Measurements from ENCODE around the gene PLA2G5. TPM values are rescaled to one million over a fixed set of nuclear protein-coding genes. Genes with fewer than 3 reads are reported as not detected.

Gene PLA2G5
- total RNA-seq, 3 donors from 2014 or later (not counting 1 experiment from before 2014, with no cell fraction given): not detected

GRCh38 chr1:20074725-20075171 lies 4.8 kb downstream of the PLA2G5 start:
- H3K9me3 ChIP-seq (ENCODE audit: control insufficient read depth, insufficient read depth, low read length): no peaks in the 10 kb centered on the region
- no peak overlapping the region for H3K27ac ChIP-seq (ENCODE audit: low read length)
- H3K27me3 ChIP-seq (ENCODE audit: control insufficient read depth, insufficient read depth, low read length): peaks cover 2% of the 10 kb centered on the region
- no peak for DNase-seq
- Mint-ChIP-seq H3K36me3 (no peaks in the 10 kb centered on the region), H3K4me3 (no peak overlapping the region), H3K9me3 (no peaks in the 10 kb centered on the region), H3K27me3 (ENCODE audit: low read depth in 2 of 2) (peaks cover 28 to 29% of the 10 kb centered on the region in 2 donors), H3K27ac (no peak overlapping the region), H3K4me1 (peaks cover 11 to 15% of the 10 kb centered on the region in 2 donors)
- intact Hi-C loops (cut with micrococcal nuclease): no loop called here
- no peak overlapping the region for H3K4me3 ChIP-seq (ENCODE audit: low read length)
- ATAC-seq: no peak
- H3K4me1 ChIP-seq (ENCODE audit: control insufficient read depth, insufficient read depth, low read length): no peaks in the 10 kb centered on the region
- no peaks in the 10 kb centered on the region for H3K36me3 ChIP-seq (ENCODE audit: control insufficient read depth, insufficient read depth, low read length)
- 89% methylated on average over 8 of the region's 8 CpGs for WGBS (ENCODE audit: insufficient coverage)
- no peak for TF ChIP-seq CTCF (IDR thresholded peaks at IDR 0.05)

GRCh38 chr1:20075345-20075744 lies 5.4 kb downstream of the PLA2G5 start:
- no peak overlapping the region for H3K4me3 Mint-ChIP-seq
- H3K27ac Mint-ChIP-seq: no peak overlapping the region
- no peaks in the 10 kb centered on the region for H3K36me3 Mint-ChIP-seq
- DNase-seq (no peak), ATAC-seq (no peak)
- Histone ChIP-seq H3K36me3 (ENCODE audit: control insufficient read depth, insufficient read depth, low read length) (no peaks in the 10 kb centered on the region), H3K27ac (ENCODE audit: low read length) (no peak overlapping the region), H3K4me3 (ENCODE audit: low read length) (no peak overlapping the region), H3K9me3 (ENCODE audit: control insufficient read depth, insufficient read depth, low read length) (no peaks in the 10 kb centered on the region), H3K27me3 (ENCODE audit: control insufficient read depth, insufficient read depth, low read length) (peaks cover 2% of the 10 kb centered on the region), H3K4me1 (ENCODE audit: control insufficient read depth, insufficient read depth, low read length) (peaks cover 4% of the 10 kb centered on the region)
- peaks cover 13 to 19% of the 10 kb centered on the region in 2 donors for H3K4me1 Mint-ChIP-seq
- H3K27me3 Mint-ChIP-seq (ENCODE audit: low read depth in 2 of 2): peaks cover 28 to 30% of the 10 kb centered on the region in 2 donors
- 96% methylated on average over 2 of the region's 2 CpGs for WGBS (ENCODE audit: insufficient coverage)
- no peak for TF ChIP-seq CTCF (IDR thresholded peaks at IDR 0.05)
- intact Hi-C loops (cut with micrococcal nuclease): no loop called here
- H3K9me3 Mint-ChIP-seq: no peaks in the 10 kb centered on the region

- no peak for TF ChIP-seq CTCF (IDR thresholded peaks at IDR 0.05)
- no peaks in the 10 kb centered on the region for H3K36me3 Mint-ChIP-seq
- peaks cover 21 to 28% of the 10 kb centered on the region in 2 donors for H3K4me1 Mint-ChIP-seq
- DNase-seq (no peak), ATAC-seq (no peak)
- no peak overlapping the region for H3K27ac Mint-ChIP-seq
- no peak overlapping the region for H3K27ac ChIP-seq (ENCODE audit: low read length)
- no peak overlapping the region for H3K4me3 Mint-ChIP-seq
- H3K36me3 ChIP-seq (ENCODE audit: control insufficient read depth, insufficient read depth, low read length): no peaks in the 10 kb centered on the region
- peaks cover 13% of the 10 kb centered on the region for H3K4me1 ChIP-seq (ENCODE audit: control insufficient read depth, insufficient read depth, low read length)
- peaks cover 2% of the 10 kb centered on the region for H3K27me3 ChIP-seq (ENCODE audit: control insufficient read depth, insufficient read depth, low read length)
- intact Hi-C loops (cut with micrococcal nuclease): no loop called here
- 73% methylated on average over 5 of the region's 5 CpGs for WGBS (ENCODE audit: insufficient coverage)
- no peaks in the 10 kb centered on the region for H3K9me3 Mint-ChIP-seq
- no peaks in the 10 kb centered on the region for H3K9me3 ChIP-seq (ENCODE audit: control insufficient read depth, insufficient read depth, low read length)
- no peak overlapping the region for H3K4me3 ChIP-seq (ENCODE audit: low read length)
- H3K27me3 Mint-ChIP-seq (ENCODE audit: low read depth in 2 of 2): peaks cover 28 to 33% of the 10 kb centered on the region in 2 donors
Observed at GRCh38 chr1:20076223-20076622, 6.2 kb downstream of the PLA2G5 start.

Measured in natural killer cell (primary cell).